Fibroblast of skin of right biceps (primary cell): ENCODE results near the gene SHISA5.
A peak's percentile ranks its signal among the peaks of the same experiment; 100 is the strongest.
"Not testable (repeated sequence)": the region's sequence is repeated elsewhere in the genome, so short reads cannot be mapped to it uniquely, and the experiment has no call there.

Experiments
- DNase-seq: peaks from one replicate; pipeline ENCODE4 v3.0.0-alpha.2; 2013

Gene SHISA5, protein sequence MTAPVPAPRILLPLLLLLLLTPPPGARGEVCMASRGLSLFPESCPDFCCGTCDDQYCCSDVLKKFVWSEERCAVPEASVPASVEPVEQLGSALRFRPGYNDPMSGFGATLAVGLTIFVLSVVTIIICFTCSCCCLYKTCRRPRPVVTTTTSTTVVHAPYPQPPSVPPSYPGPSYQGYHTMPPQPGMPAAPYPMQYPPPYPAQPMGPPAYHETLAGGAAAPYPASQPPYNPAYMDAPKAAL

GRCh38 chr3:48504051-48504946 is at the start of gene SHISA5:
Gene SHISA5, minus strand, starts transcription at chr3:48504174. Its CDS starts 80 bp downstream, at chr3:48504094.
- peak; percentile 78 for DNase-seq

- DNase-seq, result no peak
Measured at GRCh38 chr3:48553361-48553760, 49.4 kb upstream of the SHISA5 start.

- DNase-seq, result no peak
Measured at GRCh38 chr3:48552111-48552951, 48.4 kb upstream of the SHISA5 start.

DNA sequence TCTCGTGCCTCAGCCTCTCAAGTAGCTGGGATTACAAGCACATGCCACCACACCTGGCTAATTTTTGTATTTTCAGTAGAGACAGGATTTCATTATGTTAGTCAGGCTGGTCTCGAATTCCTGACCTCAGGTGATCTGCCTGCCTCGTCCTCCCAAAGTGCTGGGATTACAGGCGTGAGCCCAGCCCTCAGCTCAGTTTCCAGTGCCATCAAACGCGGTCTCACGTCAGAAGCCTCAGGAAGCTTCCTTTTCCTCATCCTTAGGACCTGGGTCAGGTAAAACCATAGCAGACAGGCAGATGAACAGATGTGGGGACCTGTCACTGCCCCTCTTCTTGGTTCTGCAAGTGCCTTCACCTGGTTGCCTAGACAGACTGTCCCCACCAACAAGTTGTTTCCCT is 47.7 kb upstream of the SHISA5 start:
- DNase-seq, result not testable (repeated sequence)

DNA sequence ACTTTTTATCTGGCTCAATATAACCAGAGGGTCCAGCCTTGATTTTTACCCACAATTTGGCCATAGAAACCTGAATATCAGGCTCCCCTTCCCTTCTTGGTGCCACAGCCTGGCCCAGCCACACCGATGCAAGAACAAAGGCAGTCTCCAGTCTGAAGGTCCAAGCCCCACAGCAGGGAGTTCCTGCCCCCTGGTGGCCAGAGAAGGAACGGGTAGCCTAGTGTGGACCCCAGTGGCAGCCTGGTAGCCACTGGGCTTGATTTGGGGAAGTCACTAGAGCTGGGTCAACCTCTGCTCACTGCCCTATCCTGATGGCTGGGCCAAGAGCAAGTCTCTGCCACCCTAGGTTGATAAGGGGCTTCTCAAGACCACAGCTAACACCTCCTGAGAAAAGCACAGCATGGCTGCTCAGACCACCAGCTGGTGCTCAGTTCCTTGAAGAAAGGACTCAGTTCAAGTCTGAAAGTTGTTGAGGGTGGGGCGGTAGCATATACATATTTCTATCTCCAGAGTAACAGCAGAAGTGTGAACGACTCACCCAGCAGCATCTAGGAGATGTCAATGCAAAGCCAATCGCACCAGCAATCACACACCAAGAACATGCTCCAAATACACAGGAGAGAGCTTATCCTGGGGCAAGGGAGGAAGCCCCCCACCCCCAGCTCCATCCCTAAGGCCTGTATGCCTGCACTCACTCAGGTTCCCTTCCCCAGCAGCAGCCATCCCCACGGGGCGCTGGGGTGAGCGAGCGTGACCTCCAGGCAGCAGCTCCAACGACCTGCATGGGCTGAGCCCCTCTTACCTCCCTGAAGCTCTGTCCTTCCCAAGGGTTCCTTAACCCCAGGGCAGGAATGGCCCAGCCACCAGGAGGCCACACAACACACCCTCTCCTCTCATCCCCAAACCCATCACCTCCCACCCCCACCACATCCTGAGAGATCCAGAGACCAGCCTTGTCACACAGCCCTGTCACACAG is 45.0 kb upstream of the SHISA5 start:
- peak; percentile 66 for DNase-seq

DNA sequence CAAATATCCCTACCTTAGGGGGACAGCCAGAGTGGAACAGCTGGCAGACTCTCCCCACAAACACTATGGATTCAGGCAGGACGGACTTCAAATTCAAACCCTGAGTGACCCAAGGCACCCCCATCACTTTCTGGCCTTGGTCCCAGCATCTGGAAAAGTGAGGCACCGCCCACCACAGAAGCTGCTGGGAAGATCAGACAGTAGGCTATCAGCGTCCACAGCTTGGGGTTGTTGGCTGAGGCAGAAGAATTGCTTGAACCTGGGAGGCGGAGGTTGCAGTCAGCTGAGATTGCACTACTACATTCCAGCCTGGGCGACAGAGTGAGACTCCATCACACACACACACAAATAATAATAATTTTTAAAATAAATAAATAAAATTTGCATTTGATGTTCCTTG is 44.2 kb upstream of the SHISA5 start:
- no peak for DNase-seq

DNA sequence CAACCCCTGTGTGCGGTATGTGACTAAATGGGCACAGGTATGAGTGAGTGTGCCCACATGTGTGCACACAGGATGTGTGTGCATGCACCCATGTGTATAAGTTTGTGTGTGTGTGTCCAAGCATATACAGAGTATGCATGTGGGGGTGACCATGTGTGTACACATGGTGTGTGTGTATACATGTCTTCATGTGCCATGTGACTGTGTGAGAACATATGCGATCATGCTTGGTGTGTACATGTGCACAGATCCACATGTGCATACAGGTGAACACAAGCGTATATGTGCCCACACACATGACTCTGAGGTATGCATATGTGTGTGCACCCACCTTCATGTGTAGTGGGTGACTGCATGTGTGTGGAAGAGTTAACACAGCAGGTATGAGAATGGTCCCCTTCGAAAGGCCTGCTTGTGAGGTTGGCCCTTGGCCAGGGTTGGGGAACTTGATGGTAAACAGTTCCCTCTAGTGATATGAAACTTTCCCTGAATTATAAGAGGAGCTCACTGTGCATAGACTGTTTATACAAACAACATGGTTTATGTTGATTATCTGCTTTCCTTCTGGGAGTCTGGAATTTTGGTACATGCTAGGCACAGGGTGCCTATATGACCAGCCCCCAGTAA is 42.3 kb upstream of the SHISA5 start:
- no peak for DNase-seq

DNA sequence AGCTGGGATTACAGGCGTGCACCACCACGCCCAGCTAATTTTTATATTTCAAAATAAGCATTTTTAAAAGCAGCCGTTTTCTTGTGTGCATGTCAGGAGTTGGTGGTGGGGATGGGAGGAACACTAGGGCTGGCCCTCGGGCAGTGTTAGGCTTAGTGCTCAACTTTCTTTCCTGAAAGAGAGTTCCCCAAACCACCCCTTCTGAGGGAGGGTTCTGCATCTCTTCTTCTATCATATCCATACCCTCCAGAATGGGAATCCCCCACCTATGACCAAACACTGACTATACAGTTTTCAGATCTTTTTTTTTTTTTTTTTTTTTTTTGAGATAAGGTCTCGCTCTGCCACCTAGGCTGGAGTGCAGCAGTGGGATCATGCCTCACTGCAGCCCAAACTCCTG is 40.2 kb upstream of the SHISA5 start:
- no peak for DNase-seq

DNA sequence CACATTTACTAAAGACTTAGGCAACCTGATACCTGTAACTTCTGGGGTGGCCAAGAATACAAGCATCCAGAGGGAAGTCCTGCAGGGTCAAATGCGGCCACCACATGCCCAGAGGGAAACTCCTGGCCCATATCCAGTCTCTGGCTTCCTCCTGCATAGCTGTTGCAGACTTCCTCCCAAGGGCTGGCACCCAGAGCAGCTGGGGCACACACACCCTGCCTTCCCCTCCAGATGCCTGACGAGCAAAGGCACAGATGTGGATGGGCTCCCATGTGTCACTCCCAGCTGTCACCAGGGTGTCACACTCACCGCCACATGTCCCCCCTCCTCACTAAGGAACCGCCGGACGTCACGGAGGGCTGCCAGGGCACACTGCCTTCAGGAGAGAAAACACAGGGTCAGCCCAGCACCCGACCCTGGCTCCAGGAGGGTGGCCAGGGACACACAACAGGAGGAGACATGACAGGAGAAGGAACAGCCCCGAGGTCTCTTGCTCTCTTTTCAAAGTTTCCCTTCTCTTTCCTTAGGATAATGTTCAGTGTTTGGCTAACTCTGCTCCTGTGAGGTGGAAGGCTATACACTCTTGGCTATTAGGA is 39.4 kb upstream of the SHISA5 start:
- DNase-seq, result no peak

DNA sequence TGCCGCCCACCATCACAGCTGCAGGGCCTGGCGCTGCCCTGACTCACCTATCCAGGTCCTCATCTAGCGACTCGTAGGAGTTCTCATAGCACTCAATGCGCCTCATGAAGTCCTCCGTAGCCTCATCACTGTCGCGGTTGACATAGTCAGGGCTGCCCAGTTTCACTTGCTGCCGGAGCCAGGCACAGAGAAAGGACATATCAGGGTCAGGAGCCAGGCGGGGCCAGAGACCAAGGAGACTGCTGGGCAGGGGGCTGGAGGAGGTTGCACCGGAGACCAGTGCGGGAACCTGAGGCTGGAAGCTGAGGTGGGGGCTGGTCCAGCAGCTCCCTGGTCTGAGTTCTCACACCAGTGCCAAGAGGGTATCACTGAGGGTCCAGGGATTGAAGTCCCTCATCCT is 34.5 kb upstream of the SHISA5 start:
- DNase-seq, result no peak

GRCh38 chr3:48536785-48537184 is 32.8 kb upstream of the SHISA5 start:
- no peak for DNase-seq

DNA sequence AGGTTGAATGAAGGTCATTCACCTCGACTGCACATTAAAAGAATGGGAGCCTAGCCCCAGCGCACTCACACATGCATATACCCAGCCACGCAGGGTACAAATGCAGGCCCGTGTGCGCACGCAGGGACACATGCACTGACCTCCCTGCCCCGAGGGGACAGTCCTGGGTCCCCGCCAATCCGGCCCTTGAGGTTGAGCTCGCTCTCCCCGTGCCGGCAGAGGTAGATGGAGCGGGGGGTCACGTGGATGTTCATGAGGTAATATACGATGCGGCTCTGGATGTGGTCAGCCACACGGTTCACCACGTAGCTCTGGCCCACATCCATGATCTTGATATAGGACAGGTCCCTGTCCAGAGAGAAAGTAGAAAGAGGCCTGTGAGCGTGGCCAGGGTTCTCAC is 32.1 kb upstream of the SHISA5 start:
- no peak for DNase-seq

GRCh38 chr3:48535578-48535977 is 31.6 kb upstream of the SHISA5 start:
- no peak for DNase-seq

- no peak for DNase-seq
Measured at GRCh38 chr3:48532977-48533337, 29.0 kb upstream of the SHISA5 start.

DNA sequence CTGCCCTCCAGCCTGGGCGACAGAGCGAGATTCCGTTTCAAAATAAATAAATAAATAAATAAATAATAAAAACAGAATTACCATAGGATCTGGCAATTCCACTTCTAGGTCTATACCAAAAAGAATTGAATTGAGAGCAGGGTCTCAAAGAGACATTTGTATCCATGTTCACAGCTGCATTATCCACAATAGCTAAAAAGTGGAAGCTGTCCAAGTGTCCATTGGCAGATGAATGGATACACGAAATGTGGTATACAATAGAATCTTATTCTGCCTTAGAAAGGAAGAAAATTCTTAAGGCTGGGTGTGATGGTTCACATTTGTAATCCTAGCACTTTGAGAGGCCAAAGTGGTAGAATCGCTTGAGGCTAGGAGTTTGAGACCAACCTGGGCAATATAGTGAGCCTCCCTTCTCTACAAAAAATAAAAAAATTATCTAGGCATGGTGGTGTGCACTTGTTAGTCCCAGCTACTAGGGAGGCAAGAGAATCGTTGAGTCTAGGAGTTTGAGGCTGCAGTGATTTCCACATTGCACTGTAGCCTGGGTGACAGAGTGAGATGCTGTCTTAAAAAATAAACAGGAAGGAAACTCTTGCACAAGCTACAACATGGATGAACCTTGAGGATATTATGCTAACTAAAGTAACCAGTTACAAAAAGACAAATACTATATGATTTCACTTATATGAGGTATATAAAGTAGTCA is 28.4 kb upstream of the SHISA5 start:
- no peak for DNase-seq

DNA sequence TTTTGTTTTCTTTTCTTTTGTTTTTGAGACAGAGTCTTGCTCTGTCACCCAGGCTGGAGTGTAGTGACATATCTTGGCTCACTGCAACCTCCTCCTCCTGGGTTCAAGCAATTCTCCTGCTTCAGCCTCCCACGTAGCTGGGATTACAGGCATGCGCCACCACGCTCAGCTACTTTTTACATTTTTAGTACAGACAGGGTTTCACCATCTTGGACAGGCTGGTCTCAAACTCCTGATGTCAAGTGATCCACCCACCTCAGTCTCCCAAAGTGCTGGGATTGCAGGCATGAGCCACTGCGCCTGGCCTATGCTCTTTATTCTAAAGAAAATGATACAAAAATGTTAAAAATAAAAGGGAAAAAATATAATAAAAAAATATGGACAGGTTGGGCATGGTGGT is 26.7 kb upstream of the SHISA5 start:
- not testable (repeated sequence) for DNase-seq

DNA sequence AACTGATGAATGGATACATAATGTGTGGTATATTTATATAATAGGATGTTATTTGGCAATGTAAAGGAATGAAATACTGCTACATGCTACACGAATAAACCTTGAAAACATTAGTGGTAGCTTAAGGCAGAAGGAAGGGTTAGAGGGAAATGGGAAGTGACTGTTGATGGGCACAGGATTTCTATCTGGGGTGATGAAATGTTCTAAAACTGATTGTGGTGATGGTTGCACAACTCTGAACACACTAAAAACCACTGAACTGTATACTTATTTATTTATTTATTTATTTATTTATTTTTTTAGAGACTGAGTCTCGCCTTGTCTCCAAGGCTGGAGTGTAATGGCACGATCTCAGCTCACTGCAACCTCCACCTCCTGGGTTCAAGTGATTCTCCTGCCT is 24.8 kb upstream of the SHISA5 start:
- no peak for DNase-seq

DNA sequence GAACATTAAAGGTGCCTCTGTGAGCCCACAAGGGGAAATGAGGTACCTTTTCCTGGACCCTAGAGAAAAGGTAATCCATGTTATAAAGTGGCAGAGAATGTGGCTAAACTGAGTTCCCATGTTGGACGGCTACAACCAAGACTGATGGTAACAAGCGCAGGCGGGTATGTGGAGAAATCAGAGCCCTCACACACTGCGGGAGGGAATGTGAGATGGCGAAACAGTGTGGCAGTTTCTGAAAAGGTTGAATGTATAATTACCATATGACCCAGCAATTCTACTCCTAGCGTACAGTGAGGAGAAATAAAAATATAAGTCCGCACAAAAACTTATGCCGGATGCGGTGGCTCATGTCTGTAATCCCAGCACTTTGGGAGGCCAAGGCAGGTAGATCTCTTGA is 24.1 kb upstream of the SHISA5 start:
- no peak for DNase-seq

DNA sequence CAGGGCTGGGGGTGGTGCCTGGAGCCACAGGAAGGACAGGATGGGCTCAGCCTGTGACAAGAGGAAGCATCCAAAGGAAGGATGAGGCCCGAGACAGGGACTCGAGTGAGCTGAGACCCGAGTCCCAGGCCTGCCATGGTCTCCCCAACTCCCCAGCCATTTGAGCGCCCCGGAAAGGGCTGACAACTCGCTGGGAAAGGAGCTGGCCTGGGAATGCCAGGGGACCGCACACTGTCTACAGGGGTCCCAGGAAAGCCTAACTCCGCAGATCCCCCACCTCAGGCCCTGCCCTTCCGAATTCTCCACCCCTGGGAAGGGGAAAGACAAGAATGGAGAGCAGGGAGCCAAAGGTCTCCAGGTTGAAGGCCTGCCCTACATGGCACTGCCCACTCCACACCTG is 21.0 kb upstream of the SHISA5 start:
- no peak for DNase-seq

DNA sequence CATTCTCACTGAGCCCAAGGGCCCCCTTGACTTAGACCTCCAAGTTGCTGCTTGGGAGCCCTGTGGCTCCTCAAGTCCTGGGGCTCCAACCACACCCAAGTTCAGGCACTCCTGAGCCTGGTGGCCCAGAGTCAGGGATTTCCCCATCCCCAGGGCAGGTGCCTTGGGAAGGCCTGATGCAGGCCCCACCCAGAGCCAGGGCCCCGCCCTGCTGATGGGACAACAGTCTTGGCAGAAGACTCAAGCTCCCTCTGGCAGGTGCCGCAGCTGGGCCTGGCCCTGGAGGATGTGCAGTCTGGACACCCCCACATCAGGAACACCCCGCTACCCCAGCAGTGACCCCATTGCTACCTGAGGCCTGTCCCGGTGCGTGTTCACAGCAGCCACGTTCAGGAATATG is 17.7 kb upstream of the SHISA5 start:
- no peak for DNase-seq

DNA sequence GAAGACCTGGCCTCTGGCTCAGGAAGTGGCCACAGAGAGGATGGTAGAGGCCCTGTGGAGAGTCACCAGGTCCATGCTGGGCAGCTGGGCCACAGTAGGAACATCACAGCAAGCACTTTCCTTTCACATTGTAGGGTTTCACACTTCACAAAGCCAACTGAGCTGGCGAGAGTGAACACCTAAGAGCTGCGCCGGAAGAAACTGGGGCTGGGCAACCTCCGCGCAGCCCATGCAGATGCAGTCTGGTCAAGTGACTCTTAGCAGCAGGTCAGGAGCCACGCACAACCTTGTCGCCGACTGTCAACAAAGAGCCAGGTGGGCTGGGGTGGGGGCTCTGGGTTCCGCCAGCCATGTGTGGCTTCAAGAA is 15.3 kb upstream of the SHISA5 start:
- DNase-seq, result no peak
